Measurements from ENCODE around the gene HMGN2. TPM values are rescaled to one million over a fixed set of nuclear protein-coding genes. Genes with fewer than 3 reads are reported as not detected.

HMGN2 gene
- total RNA-seq, 4 donors from 2014 or later: 105 to 312 (median 243) TPM

- TF ChIP-seq POLR2A (IDR thresholded peaks at IDR 0.05): no peak
- TF ChIP-seq, protein P1, sequence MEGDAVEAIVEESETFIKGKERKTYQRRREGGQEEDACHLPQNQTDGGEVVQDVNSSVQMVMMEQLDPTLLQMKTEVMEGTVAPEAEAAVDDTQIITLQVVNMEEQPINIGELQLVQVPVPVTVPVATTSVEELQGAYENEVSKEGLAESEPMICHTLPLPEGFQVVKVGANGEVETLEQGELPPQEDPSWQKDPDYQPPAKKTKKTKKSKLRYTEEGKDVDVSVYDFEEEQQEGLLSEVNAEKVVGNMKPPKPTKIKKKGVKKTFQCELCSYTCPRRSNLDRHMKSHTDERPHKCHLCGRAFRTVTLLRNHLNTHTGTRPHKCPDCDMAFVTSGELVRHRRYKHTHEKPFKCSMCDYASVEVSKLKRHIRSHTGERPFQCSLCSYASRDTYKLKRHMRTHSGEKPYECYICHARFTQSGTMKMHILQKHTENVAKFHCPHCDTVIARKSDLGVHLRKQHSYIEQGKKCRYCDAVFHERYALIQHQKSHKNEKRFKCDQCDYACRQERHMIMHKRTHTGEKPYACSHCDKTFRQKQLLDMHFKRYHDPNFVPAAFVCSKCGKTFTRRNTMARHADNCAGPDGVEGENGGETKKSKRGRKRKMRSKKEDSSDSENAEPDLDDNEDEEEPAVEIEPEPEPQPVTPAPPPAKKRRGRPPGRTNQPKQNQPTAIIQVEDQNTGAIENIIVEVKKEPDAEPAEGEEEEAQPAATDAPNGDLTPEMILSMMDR (IDR thresholded peaks at IDR 0.05): no peak
- 90 to 91% methylated on average over 6 of the region's 6 CpGs for WGBS, 2 donors
- intact Hi-C loops (cut with DNase I): no loop called here
Measured at GRCh38 chr1:26518355-26518754, 46.1 kb downstream of the HMGN2 start.

DNA sequence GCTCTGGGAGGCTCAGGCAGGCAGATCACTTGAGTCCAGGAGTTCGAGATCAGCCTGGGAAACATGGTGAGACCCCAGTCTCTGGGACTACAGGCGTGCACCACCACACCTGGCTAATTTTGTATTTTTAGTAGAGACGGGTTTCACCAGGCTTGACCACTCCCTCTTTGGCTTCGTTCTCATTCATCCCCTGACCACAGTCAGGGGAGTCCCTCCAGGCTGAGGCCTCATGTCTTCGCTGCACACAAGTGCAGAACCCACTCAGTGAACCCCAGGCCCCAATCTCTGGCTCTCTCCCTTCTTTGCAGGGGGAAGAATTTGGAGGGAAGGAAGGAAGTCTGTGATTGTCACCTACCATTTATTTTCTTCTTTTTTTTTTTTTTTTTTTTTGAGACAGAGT is 48.1 kb downstream of the HMGN2 start:
- TF ChIP-seq POLR2A (IDR thresholded peaks at IDR 0.05): no peak
- TF ChIP-seq, protein P1 (IDR thresholded peaks at IDR 0.05): no peak
- Histone ChIP-seq H3K9me3 (no peaks in the 10 kb centered on the region), H3K27me3 (peaks cover 0 to 37% (median 0%) of the 10 kb centered on the region in 4 donors), H3K4me1 (peaks cover 0 to 11% (median 4%) of the 10 kb centered on the region in 3 donors), H3K27ac (no peak overlapping the region), H3K36me3 (no peaks in the 10 kb centered on the region), H3K4me3 (no peak overlapping the region)
- intact Hi-C loops (cut with DNase I): no loop called here
- no peak for DNase-seq
- whole genome bisulfite sequencing, 2 donors: 69 to 81% methylated on average over 5 of the region's 5 CpGs

More at GRCh38 chr1:26518355-26518754, 46.1 kb downstream of the HMGN2 start:
- Histone ChIP-seq H3K27ac (no peak overlapping the region), H3K36me3 (no peaks in the 10 kb centered on the region), H3K4me1 (no peaks in the 10 kb centered on the region), H3K27me3 (peaks cover 0 to 22% (median 0%) of the 10 kb centered on the region in 4 donors), H3K9me3 (no peaks in the 10 kb centered on the region), H3K4me3 (no peak overlapping the region)
- no peak for DNase-seq

DNA sequence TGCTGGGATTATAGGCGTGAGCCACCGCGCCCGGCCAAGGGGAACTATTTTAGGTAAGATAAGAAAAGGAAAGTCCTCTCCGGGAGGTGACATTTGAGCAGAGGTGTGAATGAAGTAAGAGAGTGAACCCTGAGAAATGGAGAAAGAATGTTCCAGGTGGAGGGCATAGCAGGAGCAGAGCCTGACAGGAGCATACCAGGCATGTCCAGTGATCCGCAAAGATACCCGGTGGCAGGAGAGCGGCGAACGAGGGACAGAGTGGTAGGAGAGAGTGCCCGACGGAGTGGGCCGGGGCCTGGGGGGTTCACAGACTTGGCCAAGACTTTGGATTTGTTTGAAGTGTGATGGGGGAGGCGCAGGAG is 49.4 kb downstream of the HMGN2 start:
- Histone ChIP-seq H3K4me3 (no peak overlapping the region), H3K36me3 (no peaks in the 10 kb centered on the region), H3K4me1 (peaks cover 0 to 11% (median 4%) of the 10 kb centered on the region in 3 donors), H3K27ac (no peak overlapping the region), H3K9me3 (no peaks in the 10 kb centered on the region), H3K27me3 (peaks cover 0 to 49% (median 0%) of the 10 kb centered on the region in 4 donors)
- DNase-seq: no peak
- WGBS, 2 donors: 71% methylated on average over 14 of the region's 14 CpGs
- intact Hi-C loops (cut with DNase I): no loop called here
- TF ChIP-seq, protein P1 (IDR thresholded peaks at IDR 0.05): no peak
- no peak for TF ChIP-seq POLR2A (IDR thresholded peaks at IDR 0.05)

GRCh38 chr1:26522073-26522472 is 49.8 kb downstream of the HMGN2 start:
- no peaks in the 10 kb centered on the region for H3K36me3 ChIP-seq
- intact Hi-C loops (cut with DNase I): no loop called here
- DNase-seq: no peak
- H3K4me3 ChIP-seq: no peak overlapping the region
- TF ChIP-seq, protein P1 (IDR thresholded peaks at IDR 0.05): no peak
- no peak for TF ChIP-seq POLR2A (IDR thresholded peaks at IDR 0.05)
- H3K9me3 ChIP-seq: no peaks in the 10 kb centered on the region
- no peak overlapping the region for H3K27ac ChIP-seq
- H3K4me1 ChIP-seq: peaks cover 0 to 11% (median 4%) of the 10 kb centered on the region in 3 donors
- peaks cover 0 to 49% (median 0%) of the 10 kb centered on the region in 4 donors for H3K27me3 ChIP-seq

DNA sequence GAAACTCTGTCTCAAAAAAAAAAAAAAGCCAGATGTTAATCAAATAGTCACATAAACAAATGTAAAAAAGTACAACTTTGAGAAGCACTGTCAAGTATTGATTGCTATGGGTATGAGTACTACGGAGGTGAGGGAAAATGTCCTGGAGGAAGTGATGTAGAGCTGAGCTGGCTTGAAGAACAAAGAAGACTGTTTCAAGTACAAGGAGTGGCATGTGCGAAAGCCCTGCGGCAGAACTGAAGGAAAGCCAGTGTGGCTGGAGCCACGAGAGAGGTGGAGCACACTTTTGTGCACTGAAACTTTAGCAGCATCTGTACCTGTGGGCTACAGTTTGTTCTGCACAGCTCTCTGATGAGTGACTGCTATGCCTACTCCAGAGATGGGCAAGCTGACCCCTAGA is 51.9 kb downstream of the HMGN2 start:
- no peak overlapping the region for H3K4me3 ChIP-seq
- intact Hi-C loops (cut with DNase I): no loop called here
- peaks cover 0 to 68% (median 0%) of the 10 kb centered on the region in 4 donors for H3K27me3 ChIP-seq
- DNase-seq: no peak
- 35 to 53% methylated on average over 4 of the region's 4 CpGs for WGBS, 2 donors
- peak overlapping the region in 1 of 4 donors; percentile 57 for H3K27ac ChIP-seq
- no peaks in the 10 kb centered on the region for H3K9me3 ChIP-seq
- peaks cover 0 to 14% (median 4%) of the 10 kb centered on the region in 3 donors for H3K4me1 ChIP-seq
- H3K36me3 ChIP-seq: no peaks in the 10 kb centered on the region
- TF ChIP-seq, protein P1 (IDR thresholded peaks at IDR 0.05): no peak
- no peak for TF ChIP-seq POLR2A (IDR thresholded peaks at IDR 0.05)

Other genes with a start within 250 kb of the HMGN2 start
- gene CEP85, start 238.2 kb upstream of the HMGN2 start, total RNA-seq: 10 to 100 TPM in 3 of 4 donors, 1 to 10 TPM in 1; 7.5 to 14.7 (median 12.5) TPM
- 100 to 1,000 TPM in 2 of 4 donors, 10 to 100 TPM in 2; 76.9 to 163 (median 106) TPM for gene SH3BGRL3, start 192.4 kb upstream of the HMGN2 start, total RNA-seq
- gene UBXN11, start 165.8 kb upstream of the HMGN2 start, total RNA-seq: 1 to 10 TPM; 3.2 to 9.2 (median 3.7) TPM
- gene CD52, start 154.5 kb upstream of the HMGN2 start, total RNA-seq: 10 to 100 TPM in 2 of 4 donors, 1 to 10 TPM in 2; 1.9 to 22.1 (median 9.4) TPM
- gene CRYBG2, start 118.3 kb upstream of the HMGN2 start, total RNA-seq: 100 to 1,000 TPM in 3 of 4 donors, 10 to 100 TPM in 1; 35.8 to 305 (median 122) TPM
- under 1 TPM in 2 of 4 donors, not detected in 2; 0.26 to 0.95 TPM for gene ZNF683, start 99.7 kb upstream of the HMGN2 start, total RNA-seq
- gene LIN28A, start 61.6 kb upstream of the HMGN2 start, total RNA-seq: not detected
- 10 to 100 TPM; 30.3 to 49.7 (median 37.9) TPM for gene DHDDS, start 40.1 kb upstream of the HMGN2 start, total RNA-seq
- 10 to 100 TPM; 24.0 to 49.7 (median 37.7) TPM for gene RPS6KA1, start 57.3 kb downstream of the HMGN2 start, total RNA-seq
- 10 to 100 TPM; 23.9 to 60.2 (median 43.5) TPM for gene ARID1A, start 223.6 kb downstream of the HMGN2 start, total RNA-seq